SK-N-SH treated with all-trans-retinoic acid at 6 μM for 48 hours (cell line): ENCODE measurements around the gene SYNE4.

Source experiments
- CSDC2 ChIP-seq: fragments of 250-450 bp; sonication (Bioruptor Pico); IDR thresholded peaks from 2 replicates; pipeline ENCODE4 v1.5.0; 2020; ENCODE audit warnings: mild to moderate bottlenecking, moderate library complexity
- ISL1 ChIP-seq: fragments of 250-450 bp; sonication (Bioruptor Pico); IDR thresholded peaks from 2 replicates; pipeline ENCODE4 v2.1.2; 2022; ENCODE audit warnings: mild to moderate bottlenecking, moderate library complexity
- RARB ChIP-seq: fragments of 250-450 bp; sonication (Bioruptor Pico); IDR thresholded peaks from 2 replicates; pipeline ENCODE4 v1.8.0; 2021; ENCODE audit warnings: mild to moderate bottlenecking, moderate library complexity
- SNAI2 ChIP-seq: fragments of 250-450 bp; sonication (Bioruptor Pico); IDR thresholded peaks from 2 replicates; pipeline ENCODE4 v1.5.0; 2020; ENCODE audit warnings: mild to moderate bottlenecking, moderate library complexity
- ZC3H10 ChIP-seq: fragments of 250-450 bp; sonication (Bioruptor Pico); IDR thresholded peaks from 2 replicates; pipeline ENCODE4 v1.5.1; 2021; ENCODE audit warnings: mild to moderate bottlenecking, moderate library complexity
- ZFP3 ChIP-seq: fragments of 250-450 bp; sonication (Bioruptor Pico); IDR thresholded peaks from 2 replicates; pipeline ENCODE4 v1.5.0; 2020; ENCODE audit warnings: mild to moderate bottlenecking, moderate library complexity
- ZFP30 ChIP-seq: fragments of 450-650 bp; formaldehyde crosslinking; IDR thresholded peaks from 2 replicates; pipeline ENCODE4 v1.5.0; 2022; ENCODE audit warnings: mild to moderate bottlenecking, moderate library complexity
- ZNF565 ChIP-seq: fragments of 450-650 bp; formaldehyde crosslinking; conservative IDR thresholded peaks from 2 replicates; pipeline ENCODE4 v1.5.0; 2020; ENCODE audit warnings: low read depth, mild to moderate bottlenecking, moderate library complexity
- ZNF8 ChIP-seq: fragments of 450-650 bp; formaldehyde crosslinking; IDR thresholded peaks from 2 replicates; pipeline ENCODE4 v1.5.0; 2020; ENCODE audit warnings: mild to moderate bottlenecking, moderate library complexity
- TF ChIP-seq, protein P1 (sequence below): fragments of 250-450 bp; sonication (Bioruptor Pico); IDR thresholded peaks from 2 replicates; pipeline ENCODE4 v1.8.0; 2020; ENCODE audit warnings: mild to moderate bottlenecking, moderate library complexity, borderline replicate concordance
- TF ChIP-seq, protein P2 (sequence below): fragments of 250-450 bp; sonication (Bioruptor Pico); IDR thresholded peaks from 2 replicates; pipeline ENCODE4 v1.5.1; 2020; ENCODE audit warnings: low read depth, mild to moderate bottlenecking, moderate library complexity
- TF ChIP-seq, protein P3 (sequence below): fragments of 250-450 bp; sonication (Bioruptor Pico); IDR thresholded peaks from 2 replicates; pipeline ENCODE4 v1.5.1; 2021; ENCODE audit warnings: mild to moderate bottlenecking, moderate library complexity
- TF ChIP-seq, protein P4 (sequence below): fragments of 250-450 bp; sonication (Bioruptor Pico); IDR thresholded peaks from 2 replicates; pipeline ENCODE4 v1.5.0; 2020; ENCODE audit warnings: mild to moderate bottlenecking, moderate library complexity
- TF ChIP-seq, protein P5 (sequence below): fragments of 250-450 bp; sonication (Bioruptor Pico); IDR thresholded peaks from 2 replicates; pipeline ENCODE4 v1.8.0; 2021; ENCODE audit warnings: low read depth, mild to moderate bottlenecking, moderate library complexity, borderline replicate concordance

DNA sequence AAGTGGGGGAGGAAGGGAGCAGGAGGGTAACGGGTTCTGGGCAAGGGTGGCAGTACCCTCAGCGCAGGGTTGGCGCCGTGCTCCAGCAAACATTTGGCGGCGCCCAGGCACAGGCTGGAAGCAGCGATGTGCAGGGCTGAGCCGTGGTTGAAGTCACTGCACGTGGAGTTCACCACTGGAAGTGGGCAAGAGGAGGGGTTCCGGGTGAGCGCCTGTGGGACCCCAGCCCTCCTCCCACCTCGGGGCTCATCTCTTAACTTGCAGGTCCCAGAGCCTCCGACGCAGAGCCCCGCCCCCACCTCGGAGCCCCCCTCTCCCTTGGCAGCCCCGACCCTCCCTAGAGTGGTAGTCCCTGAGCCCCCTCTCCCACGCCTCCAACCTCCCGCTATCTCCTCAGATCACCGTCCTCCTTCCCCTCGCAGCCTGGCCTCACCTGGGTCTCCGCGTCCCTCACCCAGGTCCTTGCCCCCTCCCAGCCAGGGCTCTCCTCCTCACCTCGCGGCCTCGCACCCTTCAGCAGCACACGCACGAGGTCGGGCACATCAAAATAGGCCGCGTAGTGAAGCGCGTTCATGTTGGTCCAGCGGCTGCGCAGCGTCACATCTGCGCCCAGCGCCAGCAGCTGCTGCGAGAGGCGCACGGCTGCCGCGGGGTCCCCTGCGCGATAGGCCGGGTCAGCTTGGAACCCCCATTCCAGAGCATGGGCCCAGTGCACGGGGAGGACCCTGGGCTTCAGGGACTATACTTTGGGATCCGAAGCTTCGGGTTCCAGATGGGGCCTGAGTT, 17.7 kb upstream of the SYNE4 start:
- TF ChIP-seq, protein P1, sequence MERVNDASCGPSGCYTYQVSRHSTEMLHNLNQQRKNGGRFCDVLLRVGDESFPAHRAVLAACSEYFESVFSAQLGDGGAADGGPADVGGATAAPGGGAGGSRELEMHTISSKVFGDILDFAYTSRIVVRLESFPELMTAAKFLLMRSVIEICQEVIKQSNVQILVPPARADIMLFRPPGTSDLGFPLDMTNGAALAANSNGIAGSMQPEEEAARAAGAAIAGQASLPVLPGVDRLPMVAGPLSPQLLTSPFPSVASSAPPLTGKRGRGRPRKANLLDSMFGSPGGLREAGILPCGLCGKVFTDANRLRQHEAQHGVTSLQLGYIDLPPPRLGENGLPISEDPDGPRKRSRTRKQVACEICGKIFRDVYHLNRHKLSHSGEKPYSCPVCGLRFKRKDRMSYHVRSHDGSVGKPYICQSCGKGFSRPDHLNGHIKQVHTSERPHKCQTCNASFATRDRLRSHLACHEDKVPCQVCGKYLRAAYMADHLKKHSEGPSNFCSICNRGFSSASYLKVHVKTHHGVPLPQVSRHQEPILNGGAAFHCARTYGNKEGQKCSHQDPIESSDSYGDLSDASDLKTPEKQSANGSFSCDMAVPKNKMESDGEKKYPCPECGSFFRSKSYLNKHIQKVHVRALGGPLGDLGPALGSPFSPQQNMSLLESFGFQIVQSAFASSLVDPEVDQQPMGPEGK (CRISPR knock-in tag): no peak
- TF ChIP-seq, protein P2, sequence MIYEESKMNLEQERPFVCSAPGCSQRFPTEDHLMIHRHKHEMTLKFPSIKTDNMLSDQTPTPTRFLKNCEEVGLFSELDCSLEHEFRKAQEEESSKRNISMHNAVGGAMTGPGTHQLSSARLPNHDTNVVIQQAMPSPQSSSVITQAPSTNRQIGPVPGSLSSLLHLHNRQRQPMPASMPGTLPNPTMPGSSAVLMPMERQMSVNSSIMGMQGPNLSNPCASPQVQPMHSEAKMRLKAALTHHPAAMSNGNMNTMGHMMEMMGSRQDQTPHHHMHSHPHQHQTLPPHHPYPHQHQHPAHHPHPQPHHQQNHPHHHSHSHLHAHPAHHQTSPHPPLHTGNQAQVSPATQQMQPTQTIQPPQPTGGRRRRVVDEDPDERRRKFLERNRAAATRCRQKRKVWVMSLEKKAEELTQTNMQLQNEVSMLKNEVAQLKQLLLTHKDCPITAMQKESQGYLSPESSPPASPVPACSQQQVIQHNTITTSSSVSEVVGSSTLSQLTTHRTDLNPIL (CRISPR knock-in tag): no peak
- TF ChIP-seq ZFP30 (CRISPR knock-in tag): no peak
- TF ChIP-seq CSDC2 (CRISPR knock-in tag): no peak
- TF ChIP-seq ISL1 (CRISPR knock-in tag): no peak
- TF ChIP-seq, protein P3, sequence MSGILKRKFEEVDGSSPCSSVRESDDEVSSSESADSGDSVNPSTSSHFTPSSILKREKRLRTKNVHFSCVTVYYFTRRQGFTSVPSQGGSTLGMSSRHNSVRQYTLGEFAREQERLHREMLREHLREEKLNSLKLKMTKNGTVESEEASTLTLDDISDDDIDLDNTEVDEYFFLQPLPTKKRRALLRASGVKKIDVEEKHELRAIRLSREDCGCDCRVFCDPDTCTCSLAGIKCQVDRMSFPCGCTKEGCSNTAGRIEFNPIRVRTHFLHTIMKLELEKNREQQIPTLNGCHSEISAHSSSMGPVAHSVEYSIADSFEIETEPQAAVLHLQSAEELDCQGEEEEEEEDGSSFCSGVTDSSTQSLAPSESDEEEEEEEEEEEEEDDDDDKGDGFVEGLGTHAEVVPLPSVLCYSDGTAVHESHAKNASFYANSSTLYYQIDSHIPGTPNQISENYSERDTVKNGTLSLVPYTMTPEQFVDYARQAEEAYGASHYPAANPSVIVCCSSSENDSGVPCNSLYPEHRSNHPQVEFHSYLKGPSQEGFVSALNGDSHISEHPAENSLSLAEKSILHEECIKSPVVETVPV (CRISPR knock-in tag): no peak
- no peak for TF ChIP-seq ZNF565 (CRISPR knock-in tag)
- no peak for TF ChIP-seq SNAI2
- TF ChIP-seq ZFP3 (CRISPR knock-in tag): no peak
- TF ChIP-seq, protein P4, sequence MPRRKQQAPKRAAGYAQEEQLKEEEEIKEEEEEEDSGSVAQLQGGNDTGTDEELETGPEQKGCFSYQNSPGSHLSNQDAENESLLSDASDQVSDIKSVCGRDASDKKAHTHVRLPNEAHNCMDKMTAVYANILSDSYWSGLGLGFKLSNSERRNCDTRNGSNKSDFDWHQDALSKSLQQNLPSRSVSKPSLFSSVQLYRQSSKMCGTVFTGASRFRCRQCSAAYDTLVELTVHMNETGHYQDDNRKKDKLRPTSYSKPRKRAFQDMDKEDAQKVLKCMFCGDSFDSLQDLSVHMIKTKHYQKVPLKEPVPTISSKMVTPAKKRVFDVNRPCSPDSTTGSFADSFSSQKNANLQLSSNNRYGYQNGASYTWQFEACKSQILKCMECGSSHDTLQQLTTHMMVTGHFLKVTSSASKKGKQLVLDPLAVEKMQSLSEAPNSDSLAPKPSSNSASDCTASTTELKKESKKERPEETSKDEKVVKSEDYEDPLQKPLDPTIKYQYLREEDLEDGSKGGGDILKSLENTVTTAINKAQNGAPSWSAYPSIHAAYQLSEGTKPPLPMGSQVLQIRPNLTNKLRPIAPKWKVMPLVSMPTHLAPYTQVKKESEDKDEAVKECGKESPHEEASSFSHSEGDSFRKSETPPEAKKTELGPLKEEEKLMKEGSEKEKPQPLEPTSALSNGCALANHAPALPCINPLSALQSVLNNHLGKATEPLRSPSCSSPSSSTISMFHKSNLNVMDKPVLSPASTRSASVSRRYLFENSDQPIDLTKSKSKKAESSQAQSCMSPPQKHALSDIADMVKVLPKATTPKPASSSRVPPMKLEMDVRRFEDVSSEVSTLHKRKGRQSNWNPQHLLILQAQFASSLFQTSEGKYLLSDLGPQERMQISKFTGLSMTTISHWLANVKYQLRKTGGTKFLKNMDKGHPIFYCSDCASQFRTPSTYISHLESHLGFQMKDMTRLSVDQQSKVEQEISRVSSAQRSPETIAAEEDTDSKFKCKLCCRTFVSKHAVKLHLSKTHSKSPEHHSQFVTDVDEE (CRISPR knock-in tag): no peak
- TF ChIP-seq ZC3H10 (CRISPR knock-in tag): no peak
- no peak for TF ChIP-seq RARB (CRISPR knock-in tag)
- TF ChIP-seq, protein P5, sequence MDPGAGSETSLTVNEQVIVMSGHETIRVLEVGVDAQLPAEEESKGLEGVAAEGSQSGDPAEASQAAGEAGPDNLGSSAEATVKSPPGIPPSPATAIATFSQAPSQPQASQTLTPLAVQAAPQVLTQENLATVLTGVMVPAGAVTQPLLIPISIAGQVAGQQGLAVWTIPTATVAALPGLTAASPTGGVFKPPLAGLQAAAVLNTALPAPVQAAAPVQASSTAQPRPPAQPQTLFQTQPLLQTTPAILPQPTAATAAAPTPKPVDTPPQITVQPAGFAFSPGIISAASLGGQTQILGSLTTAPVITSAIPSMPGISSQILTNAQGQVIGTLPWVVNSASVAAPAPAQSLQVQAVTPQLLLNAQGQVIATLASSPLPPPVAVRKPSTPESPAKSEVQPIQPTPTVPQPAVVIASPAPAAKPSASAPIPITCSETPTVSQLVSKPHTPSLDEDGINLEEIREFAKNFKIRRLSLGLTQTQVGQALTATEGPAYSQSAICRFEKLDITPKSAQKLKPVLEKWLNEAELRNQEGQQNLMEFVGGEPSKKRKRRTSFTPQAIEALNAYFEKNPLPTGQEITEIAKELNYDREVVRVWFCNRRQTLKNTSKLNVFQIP (CRISPR knock-in tag): no peak
- TF ChIP-seq ZNF8 (CRISPR knock-in tag): no peak
